ENCODE results near the gene ZCCHC14.

DNA sequence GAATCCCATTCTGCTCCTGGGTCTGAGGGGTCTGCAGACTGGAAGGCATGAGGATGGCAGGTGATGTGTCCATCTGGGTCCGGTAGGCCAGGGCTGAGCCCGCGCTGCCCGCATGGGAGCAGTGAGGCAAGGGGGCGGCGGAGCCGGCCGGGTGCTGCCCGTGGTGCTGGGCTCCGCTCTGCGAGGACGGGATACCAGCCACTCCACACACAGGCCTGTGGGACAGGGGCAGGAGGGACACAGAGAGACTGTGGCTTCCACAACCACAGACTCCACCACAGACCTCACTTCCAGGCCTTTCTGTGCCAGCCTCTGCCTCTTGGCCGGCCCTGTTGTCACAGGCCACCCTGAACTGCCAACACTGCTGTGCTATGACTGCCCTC, 75.3 kb downstream of the ZCCHC14 start:
- TF ChIP-seq CTCF (IDR thresholded peaks at IDR 0.05; ENCODE audit: insufficient read depth, low read length, poor library complexity, severe bottlenecking) (no peak), EZH2phosphoT487 (conservative IDR thresholded peaks at IDR 0.05; ENCODE audit: low read length) (no peak)
